Suprapubic skin (tissue), 4 donors: Measurements from ENCODE around the gene COPZ1. TPM values are rescaled to one million over a fixed set of nuclear protein-coding genes. Genes with fewer than 3 reads are reported as not detected.

Experiments used
- DNase-seq, 2 donors: peaks; one replicate each; pipeline ENCODE4 v3.0.0-alpha.2; 2019; ENCODE audit warnings: low spot score in 2 of 2
- H3K27ac ChIP-seq: fragments of 200-600 bp; sonication (generic); one replicate; pipeline ENCODE4 v1.5.1; 2019
- H3K27me3 ChIP-seq: fragments of 200-600 bp; sonication (generic); one replicate; pipeline ENCODE4 v1.5.1; 2019
- H3K36me3 ChIP-seq: fragments of 200-600 bp; sonication (generic); one replicate; pipeline ENCODE4 v1.5.1; 2019
- H3K4me1 ChIP-seq: fragments of 200-600 bp; sonication (generic); one replicate; pipeline ENCODE4 v1.5.1; 2019
- H3K4me3 ChIP-seq: fragments of 200-600 bp; sonication (generic); one replicate; pipeline ENCODE4 v1.5.1; 2019; ENCODE audit warnings: mild to moderate bottlenecking
- H3K9me3 ChIP-seq: fragments of 200-600 bp; sonication (generic); one replicate; pipeline ENCODE4 v1.5.1; 2019
- EP300 ChIP-seq: sonication (generic); formaldehyde crosslinking; IDR thresholded peaks from one replicate; pipeline ENCODE4 v1.6.1; 2017; ENCODE audit warnings: antibody characterized with exemption
- POLR2A ChIP-seq, 2 donors: fragments of 450-650 bp; IDR thresholded peaks; one replicate each; pipeline ENCODE4 v1.6.1; 2017; ENCODE audit warnings: antibody characterized with exemption in 2 of 2, mild to moderate bottlenecking in 2 of 2, moderate library complexity in 2 of 2
- POLR2AphosphoS5 ChIP-seq, 3 donors: sonication (generic); formaldehyde crosslinking; IDR thresholded peaks; one replicate each; pipeline ENCODE4 v1.6.1; 2017; ENCODE audit warnings: antibody characterized with exemption in 3 of 3
- WGBS: methylation state at CpG from one replicate; pipeline ENCODE4 v1.1.5; 2018; 5-methylcytosine and 5-hydroxymethylcytosine counted together
- total RNA-seq, 4 donors: library from RNA; depleted of rRNA; stranded (reverse); fragments of >200 nt; gene quantifications; one replicate each; pipeline ENCODE4 v1.1.0, GENCODE V29; 2016
- TF ChIP-seq, protein P1 (sequence below), 2 donors: fragments of 200-600 bp in 1 of 2; fragments of 450-650 bp in 1 of 2; sonication (generic) in 1 of 2; IDR thresholded peaks; one replicate each; pipeline ENCODE4 v1.5.1; 2016 to 2019; ENCODE audit warnings: antibody characterized with exemption in 2 of 2, mild to moderate bottlenecking in 1 of 2, moderate library complexity in 1 of 2

Gene COPZ1
- total RNA-seq, 4 donors from 2014 or later: 70.9 to 89.0 (median 77.6) TPM

DNA sequence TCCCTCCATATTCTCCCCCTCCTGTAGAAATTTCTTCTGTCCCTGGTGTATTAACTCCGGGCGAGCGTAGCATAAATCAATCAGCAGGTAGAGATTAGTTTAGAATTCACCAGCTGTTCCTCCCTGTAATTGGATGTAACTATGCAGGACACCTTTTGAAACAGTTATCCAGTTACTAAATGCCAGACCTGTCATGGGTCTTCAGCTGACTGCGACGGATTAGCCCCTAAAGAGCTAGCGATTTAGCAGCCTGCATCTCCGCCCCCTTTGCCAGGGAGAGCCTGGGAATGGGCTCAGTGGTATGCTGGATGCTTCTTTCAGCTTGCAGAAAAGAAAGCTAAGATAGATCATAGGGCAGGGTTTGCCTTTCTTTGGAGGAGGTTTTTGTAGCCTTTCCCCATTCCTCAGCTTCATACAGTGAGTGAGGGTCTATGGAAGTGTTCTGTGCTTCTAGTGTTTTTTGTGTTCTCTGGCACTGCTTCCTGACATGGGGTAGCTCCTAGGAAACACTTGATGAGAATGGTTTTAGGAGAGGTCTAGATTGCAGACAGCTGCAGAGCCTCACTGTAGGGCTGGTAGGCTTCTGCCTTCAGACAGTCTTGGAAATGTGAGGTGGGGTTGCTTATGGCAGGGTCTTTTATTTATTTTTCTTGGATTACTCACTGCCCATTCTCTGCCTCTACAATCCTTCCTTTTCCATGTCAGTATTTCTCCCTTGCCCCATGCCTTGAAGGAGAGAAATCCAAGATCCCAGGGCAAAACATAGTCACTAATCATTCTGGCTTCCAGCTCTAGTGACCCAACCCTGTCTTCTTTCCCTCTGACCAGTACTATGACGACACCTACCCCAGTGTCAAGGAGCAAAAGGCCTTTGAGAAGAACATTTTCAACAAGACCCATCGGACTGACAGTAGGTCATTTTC is 16.7 kb downstream of the COPZ1 start:
- no peak for DNase-seq
- TF ChIP-seq EP300: no peak
- no peak for TF ChIP-seq POLR2A (IDR thresholded peaks at IDR 0.05)
- TF ChIP-seq POLR2AphosphoS5 (IDR thresholded peaks at IDR 0.05): no peak
- TF ChIP-seq, protein P1, sequence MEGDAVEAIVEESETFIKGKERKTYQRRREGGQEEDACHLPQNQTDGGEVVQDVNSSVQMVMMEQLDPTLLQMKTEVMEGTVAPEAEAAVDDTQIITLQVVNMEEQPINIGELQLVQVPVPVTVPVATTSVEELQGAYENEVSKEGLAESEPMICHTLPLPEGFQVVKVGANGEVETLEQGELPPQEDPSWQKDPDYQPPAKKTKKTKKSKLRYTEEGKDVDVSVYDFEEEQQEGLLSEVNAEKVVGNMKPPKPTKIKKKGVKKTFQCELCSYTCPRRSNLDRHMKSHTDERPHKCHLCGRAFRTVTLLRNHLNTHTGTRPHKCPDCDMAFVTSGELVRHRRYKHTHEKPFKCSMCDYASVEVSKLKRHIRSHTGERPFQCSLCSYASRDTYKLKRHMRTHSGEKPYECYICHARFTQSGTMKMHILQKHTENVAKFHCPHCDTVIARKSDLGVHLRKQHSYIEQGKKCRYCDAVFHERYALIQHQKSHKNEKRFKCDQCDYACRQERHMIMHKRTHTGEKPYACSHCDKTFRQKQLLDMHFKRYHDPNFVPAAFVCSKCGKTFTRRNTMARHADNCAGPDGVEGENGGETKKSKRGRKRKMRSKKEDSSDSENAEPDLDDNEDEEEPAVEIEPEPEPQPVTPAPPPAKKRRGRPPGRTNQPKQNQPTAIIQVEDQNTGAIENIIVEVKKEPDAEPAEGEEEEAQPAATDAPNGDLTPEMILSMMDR (IDR thresholded peaks at IDR 0.05): no peak
- Histone ChIP-seq H3K9me3 (no peaks in the 10 kb centered on the region), H3K27me3 (no peaks in the 10 kb centered on the region), H3K27ac (no peak overlapping the region), H3K4me3 (no peak overlapping the region), H3K4me1 (peaks cover 23% of the 10 kb centered on the region), H3K36me3 (peaks cover 63% of the 10 kb centered on the region)
- 76% methylated on average over 9 of the region's 9 CpGs for WGBS

DNA sequence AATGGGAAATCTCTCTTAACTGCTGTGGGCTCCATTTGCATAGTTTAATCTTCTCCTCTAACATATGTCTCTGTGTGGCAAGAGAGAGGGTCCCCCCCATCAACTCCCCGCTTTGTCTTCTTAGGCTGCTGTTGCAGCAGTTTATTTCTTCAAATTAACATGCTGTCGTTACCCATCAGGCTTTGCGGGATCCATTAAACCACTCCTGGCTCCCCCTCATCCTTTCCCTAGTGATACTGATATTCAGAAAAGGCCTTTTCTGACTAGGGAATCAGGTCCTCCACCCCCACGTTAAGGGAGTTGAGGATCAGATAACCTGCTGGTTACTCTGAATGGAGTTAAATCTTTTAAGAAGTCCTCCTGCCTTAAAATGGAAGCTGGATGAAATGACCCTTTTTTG is 24.1 kb downstream of the COPZ1 start:
- no peak for DNase-seq
- no peak overlapping the region for H3K4me3 ChIP-seq
- H3K9me3 ChIP-seq: no peaks in the 10 kb centered on the region
- TF ChIP-seq, protein P1 (IDR thresholded peaks at IDR 0.05): no peak
- no peak for TF ChIP-seq EP300
- WGBS: 87% methylated on average over 4 of the region's 4 CpGs
- no peak overlapping the region for H3K27ac ChIP-seq
- H3K27me3 ChIP-seq: no peaks in the 10 kb centered on the region
- peaks cover 81% of the 10 kb centered on the region for H3K36me3 ChIP-seq
- peaks cover 20% of the 10 kb centered on the region for H3K4me1 ChIP-seq

DNA sequence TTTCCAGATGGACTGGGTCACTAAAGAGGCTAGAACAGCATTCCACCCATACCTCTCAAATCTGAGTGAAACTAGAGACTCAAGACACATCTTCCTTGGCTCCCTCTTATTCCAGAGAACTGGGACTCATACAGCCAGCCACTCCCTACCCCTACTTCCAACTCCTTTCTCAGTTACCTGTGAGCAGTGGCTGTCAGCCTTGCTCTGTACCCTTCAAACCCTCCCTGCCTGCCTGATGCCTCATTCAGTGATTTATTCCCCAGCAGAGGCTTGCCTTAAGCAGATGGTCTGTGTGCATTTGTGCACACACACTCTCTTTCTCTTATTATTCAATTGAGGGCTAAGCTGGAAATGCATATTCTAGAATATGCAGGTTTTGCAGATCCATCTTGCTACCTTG is 24.7 kb downstream of the COPZ1 start:
- TF ChIP-seq EP300 (no peak), POLR2A (IDR thresholded peaks at IDR 0.05) (no peak), POLR2AphosphoS5 (IDR thresholded peaks at IDR 0.05) (no peak)
- TF ChIP-seq, protein P1 (IDR thresholded peaks at IDR 0.05): no peak
- H3K4me1 ChIP-seq: peaks cover 20% of the 10 kb centered on the region
- no peak overlapping the region for H3K4me3 ChIP-seq
- no peaks in the 10 kb centered on the region for H3K9me3 ChIP-seq
- H3K27ac ChIP-seq: no peak overlapping the region
- H3K36me3 ChIP-seq: peaks cover 74% of the 10 kb centered on the region
- H3K27me3 ChIP-seq: no peaks in the 10 kb centered on the region
- DNase-seq: no peak

DNA sequence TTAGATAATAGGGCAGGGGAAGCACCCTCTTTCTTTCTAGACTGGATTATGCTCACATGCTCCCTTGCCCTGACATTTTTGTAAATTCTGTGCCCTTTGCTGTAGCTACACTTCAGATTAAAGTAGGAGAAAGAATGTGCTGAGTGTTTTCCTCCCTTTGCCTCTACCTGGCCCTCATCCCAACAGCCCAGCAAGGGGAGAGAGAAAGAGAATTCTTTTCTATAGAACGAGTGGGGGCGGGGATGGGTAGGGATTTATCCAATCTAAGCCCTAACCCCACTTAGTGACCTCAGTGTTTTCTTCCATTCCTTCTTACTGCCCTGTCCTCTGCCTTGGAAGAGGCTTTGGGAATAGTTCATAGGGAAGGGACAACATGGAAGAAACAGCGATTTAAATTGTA is 25.8 kb downstream of the COPZ1 start:
- Histone ChIP-seq H3K36me3 (peaks cover 63% of the 10 kb centered on the region), H3K4me3 (no peak overlapping the region), H3K27ac (no peak overlapping the region), H3K27me3 (no peaks in the 10 kb centered on the region), H3K9me3 (no peaks in the 10 kb centered on the region), H3K4me1 (peaks cover 27% of the 10 kb centered on the region)
- no peak for TF ChIP-seq EP300
- TF ChIP-seq POLR2A (IDR thresholded peaks at IDR 0.05): no peak
- TF ChIP-seq POLR2AphosphoS5 (IDR thresholded peaks at IDR 0.05): no peak
- TF ChIP-seq, protein P1 (IDR thresholded peaks at IDR 0.05): no peak
- WGBS: 72% methylated on average over 3 of the region's 3 CpGs
- no peak for DNase-seq

DNA sequence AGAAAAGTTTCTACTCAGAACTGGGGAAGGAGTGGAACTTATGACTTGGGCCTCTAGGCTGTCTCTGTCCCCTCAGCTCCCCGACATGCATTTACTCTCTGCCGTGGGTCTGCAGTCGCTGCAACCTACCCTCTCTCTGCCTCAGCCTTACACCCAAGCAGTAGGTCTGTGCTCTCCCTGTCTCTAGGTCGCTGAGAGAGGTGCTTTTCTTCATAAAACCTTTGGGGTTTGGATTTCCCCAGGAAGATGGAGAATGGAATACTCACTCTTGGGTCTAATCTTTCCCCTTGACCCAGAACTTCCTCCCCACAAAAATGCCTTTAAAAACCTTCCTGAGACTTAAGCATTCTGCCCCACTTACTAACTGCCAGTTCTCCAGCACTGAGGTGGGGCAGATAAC is 26.4 kb downstream of the COPZ1 start:
- Histone ChIP-seq H3K4me1 (peaks cover 33% of the 10 kb centered on the region), H3K9me3 (no peaks in the 10 kb centered on the region), H3K27ac (no peak overlapping the region), H3K36me3 (peaks cover 57% of the 10 kb centered on the region), H3K27me3 (no peaks in the 10 kb centered on the region), H3K4me3 (no peak overlapping the region)
- 80% methylated on average over 4 of the region's 4 CpGs for WGBS
- TF ChIP-seq, protein P1 (IDR thresholded peaks at IDR 0.05): no peak
- no peak for TF ChIP-seq POLR2A (IDR thresholded peaks at IDR 0.05)
- no peak for TF ChIP-seq EP300
- no peak for TF ChIP-seq POLR2AphosphoS5 (IDR thresholded peaks at IDR 0.05)
- DNase-seq: no peak
